HEK293T (cell line): ENCODE data around the gene PSMG1.

Experiments used
- ARNT ChIP-seq: fragments of 450-650 bp; IDR thresholded peaks from 2 replicates; pipeline ENCODE4 v1.6.1; 2017; ENCODE audit warnings: mild to moderate bottlenecking
- BHLHE40 ChIP-seq: fragments of 450-650 bp; IDR thresholded peaks from 2 replicates; pipeline ENCODE4 v1.6.1; 2016; ENCODE audit warnings: mild to moderate bottlenecking, moderate library complexity, borderline replicate concordance
- FOXA1 ChIP-seq: fragments of 450-650 bp; IDR thresholded peaks from 2 replicates; pipeline ENCODE4 v1.6.1; 2016; ENCODE audit warnings: mild to moderate bottlenecking
- FOXK2 ChIP-seq: fragments of 450-650 bp; IDR thresholded peaks from 2 replicates; pipeline ENCODE4 v1.6.1; 2016; ENCODE audit warnings: mild to moderate bottlenecking
- FOXM1 ChIP-seq: fragments of 450-650 bp; IDR thresholded peaks from 2 replicates; pipeline ENCODE4 v1.6.1; 2017; ENCODE audit warnings: mild to moderate bottlenecking, borderline replicate concordance
- L3MBTL2 ChIP-seq: fragments of 450-650 bp; conservative IDR thresholded peaks from 2 replicates; pipeline ENCODE4 v1.6.1; 2016; ENCODE audit warnings: mild to moderate bottlenecking
- LEF1 ChIP-seq: fragments of 450-650 bp; IDR thresholded peaks from 2 replicates; pipeline ENCODE4 v1.6.1; 2017; ENCODE audit warnings: mild to moderate bottlenecking, borderline replicate concordance
- NFRKB ChIP-seq: fragments of 450-650 bp; IDR thresholded peaks from 2 replicates; pipeline ENCODE4 v1.6.1; 2016; ENCODE audit warnings: mild to moderate bottlenecking, moderate library complexity
- SUZ12 ChIP-seq: fragments of 450-650 bp; IDR thresholded peaks from 2 replicates; pipeline ENCODE4 v1.6.1; 2016; ENCODE audit warnings: mild to moderate bottlenecking
- TARDBP ChIP-seq: fragments of 450-650 bp; IDR thresholded peaks from 2 replicates; pipeline ENCODE4 v1.6.1; 2016

- TF ChIP-seq BHLHE40 (no peak), L3MBTL2 (no peak), NFRKB (no peak), FOXA1 (no peak), SUZ12 (no peak), FOXM1 (no peak), TARDBP (no peak), FOXK2 (no peak), ARNT (no peak), LEF1 (no peak)
Observed at GRCh38 chr21:39173716-39174680, 9.3 kb downstream of the PSMG1 start.
